Activated T-helper 1 cell treated with anti-CD3 and anti-CD28 coated beads, Interleukin-2, amount 50 U/mL, for 16 hours (primary cell): ENCODE results near the gene MUS81.
"Not testable (repeated sequence)": the region's sequence is repeated elsewhere in the genome, so short reads cannot be mapped to it uniquely, and the experiment has no call there.

ENCODE experiments used
- DNase-seq, 2 donors: peaks; one replicate each; pipeline ENCODE4 v3.0.0-alpha.2; 2020; ENCODE audit warnings: low read depth in 1 of 2, low spot score in 1 of 2

Gene MUS81

DNA sequence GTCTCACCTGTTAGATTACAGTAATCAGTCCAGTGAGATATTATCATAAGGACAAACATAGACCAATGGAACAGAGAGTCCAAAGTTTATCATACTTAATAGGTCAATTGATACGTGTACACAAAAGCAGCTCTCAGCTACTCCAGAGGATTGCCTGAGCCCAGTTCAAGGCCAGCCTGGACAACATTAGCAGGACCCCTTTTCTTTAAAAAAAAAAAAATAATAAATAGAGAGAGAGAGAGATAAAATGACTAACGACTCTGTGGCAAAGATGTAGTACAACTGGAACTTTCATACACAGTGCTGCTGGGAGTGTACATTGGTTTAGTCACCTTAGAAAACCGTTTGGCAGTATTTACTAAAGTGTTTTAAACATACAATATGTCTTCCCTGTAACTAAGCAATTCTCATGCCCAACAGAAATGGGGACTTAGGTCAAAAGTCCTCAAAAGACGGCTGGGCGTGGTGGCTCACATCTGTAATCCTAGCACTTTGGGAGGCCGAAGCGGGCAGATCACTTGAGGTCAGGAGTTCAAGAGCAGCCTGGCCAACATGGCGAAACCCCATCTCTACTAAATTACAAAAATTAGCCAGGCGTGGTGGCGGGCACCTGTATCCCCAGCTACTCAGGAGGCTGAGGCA lies 15.9 kb upstream of the MUS81 start:
- no peak for DNase-seq

DNA sequence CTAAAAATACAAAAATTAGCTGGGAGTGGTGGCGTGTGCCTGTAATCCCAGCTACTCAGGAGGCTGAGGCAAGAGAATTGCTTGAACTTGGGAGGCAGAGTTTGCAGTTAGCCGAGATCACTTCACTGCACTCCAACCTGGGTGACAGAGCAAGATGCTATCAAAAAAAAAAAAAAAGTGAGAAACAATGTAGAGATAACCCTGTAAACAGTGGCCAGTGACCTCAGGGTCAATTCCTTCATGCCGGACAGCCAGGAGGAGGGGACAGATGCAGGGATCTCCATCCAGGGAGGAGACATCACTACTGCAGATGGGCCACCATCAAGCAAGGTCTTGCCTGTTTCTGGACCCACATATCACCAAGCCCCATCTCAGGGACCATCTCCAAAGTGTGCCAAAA lies 12.5 kb upstream of the MUS81 start:
- DNase-seq = no peak

DNA sequence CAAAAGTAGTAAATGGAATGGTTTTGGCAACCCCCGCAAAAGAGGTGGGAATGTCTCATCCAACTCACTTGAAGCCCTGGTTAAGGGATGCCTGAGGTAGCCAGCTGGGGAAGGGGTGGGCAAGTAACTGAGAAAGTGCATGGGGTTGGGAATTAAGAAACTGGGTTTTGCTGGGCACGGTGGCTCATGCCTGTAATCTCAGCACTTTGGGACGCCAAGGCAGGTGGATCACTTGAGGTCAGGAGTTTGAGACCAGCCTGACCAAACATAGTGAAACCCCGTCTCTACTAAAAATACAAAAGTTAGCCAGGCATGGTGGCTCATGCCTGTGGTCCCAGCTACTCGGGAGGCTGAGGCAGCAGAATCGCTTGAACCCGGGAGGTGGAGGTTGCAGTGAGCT lies 11.5 kb upstream of the MUS81 start:
- DNase-seq = not testable (repeated sequence)

DNA sequence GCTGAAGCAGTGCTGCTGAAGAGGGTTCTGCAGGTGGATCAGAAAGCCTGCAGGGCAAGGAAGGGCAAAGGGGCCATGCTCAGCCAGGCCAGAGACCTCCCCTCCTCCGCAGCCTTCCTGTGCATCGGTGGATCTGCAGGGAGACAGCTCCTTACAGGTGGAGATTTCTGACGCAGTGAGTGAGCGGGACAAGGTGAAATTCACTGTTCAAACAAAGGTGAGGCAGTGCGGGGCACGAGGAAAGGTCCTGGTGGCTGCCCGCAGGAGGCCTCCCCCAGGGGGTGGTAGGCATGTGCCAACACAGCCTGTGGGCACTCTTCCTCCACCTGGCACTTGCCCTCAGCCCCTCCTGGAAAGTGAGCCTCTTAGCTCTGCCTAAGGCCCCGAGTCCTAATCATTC lies 10.9 kb upstream of the MUS81 start:
- no peak for DNase-seq

DNA sequence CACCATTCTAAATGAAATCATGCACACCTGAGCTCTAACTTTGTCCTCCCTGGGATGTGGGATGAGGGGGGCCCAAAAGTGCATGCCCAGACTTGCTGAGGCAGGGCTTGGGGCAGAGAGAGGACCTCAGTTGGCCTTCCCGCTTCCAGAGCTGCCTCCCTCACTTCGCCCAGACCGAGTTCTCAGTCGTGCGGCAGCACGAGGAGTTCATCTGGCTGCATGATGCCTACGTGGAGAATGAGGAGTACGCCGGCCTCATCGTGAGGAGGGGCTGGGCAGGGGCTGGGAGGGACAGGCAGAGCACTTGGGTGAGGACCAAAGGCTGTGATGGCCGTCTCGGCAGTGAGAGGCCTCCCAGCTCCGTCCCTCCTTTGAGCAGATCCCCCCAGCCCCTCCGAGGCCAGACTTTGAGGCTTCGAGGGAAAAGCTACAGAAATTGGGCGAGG lies 10.4 kb upstream of the MUS81 start:
- DNase-seq = no peak

DNA sequence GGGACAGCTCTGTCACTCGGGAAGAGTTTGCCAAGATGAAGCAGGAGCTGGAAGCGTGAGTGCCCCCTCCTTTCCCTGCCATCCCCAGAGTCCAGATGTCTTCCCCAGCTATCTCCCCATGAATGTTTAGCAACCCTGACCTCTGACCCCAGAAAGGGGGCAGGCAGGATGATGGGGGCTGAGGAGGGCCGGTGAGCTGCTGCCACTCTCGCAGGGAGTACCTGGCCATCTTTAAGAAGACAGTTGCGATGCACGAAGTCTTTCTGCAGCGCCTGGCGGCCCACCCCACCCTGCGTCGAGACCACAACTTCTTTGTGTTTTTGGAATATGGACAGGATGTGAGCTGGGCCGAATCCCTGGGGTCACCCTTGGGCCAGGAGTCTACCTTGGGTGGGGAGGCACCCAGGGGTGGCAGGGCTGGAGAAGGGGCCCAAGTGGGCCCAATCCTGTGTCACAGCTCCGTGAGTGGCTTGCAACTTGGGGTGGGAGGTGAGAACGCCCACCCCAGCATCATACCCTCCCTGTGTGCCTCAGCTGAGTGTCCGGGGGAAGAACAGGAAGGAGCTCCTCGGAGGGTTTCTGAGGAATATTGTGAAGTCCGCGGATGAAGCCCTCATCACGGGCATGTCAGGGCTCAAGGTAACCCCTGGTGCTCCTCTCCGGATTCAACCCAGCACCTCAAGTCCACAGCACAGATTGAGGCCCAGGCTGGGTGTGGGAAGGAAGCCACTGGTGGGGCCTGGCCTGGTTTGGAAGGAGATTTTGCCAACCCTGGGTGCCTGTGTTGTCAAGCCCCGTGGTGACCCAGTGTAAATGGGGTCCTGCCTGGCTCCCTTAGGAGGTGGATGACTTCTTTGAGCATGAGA lies 9.8 kb upstream of the MUS81 start:
- no peak for DNase-seq

DNA sequence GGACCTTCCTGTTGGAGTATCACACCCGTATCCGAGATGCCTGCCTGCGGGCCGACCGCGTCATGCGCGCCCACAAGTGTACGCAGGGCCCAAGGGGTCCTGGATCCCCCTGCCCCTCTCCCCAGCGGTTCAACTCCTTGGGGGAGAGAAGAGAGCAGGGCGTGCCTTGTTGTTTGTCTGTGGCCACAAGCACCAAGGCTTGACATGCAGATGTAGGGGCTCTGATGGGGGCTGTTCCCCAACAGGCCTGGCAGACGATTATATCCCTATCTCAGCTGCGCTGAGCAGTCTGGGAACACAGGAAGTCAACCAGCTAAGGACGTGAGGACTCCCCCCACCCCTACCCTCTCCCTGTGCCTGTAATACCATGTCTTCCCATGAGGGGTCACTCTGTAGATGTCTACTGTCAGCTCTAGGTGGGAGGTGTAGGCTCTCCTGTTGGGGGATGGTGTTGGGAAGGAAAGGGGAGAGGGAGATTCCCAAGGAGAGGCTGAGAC lies 9.1 kb upstream of the MUS81 start:
- no peak for DNase-seq

DNA sequence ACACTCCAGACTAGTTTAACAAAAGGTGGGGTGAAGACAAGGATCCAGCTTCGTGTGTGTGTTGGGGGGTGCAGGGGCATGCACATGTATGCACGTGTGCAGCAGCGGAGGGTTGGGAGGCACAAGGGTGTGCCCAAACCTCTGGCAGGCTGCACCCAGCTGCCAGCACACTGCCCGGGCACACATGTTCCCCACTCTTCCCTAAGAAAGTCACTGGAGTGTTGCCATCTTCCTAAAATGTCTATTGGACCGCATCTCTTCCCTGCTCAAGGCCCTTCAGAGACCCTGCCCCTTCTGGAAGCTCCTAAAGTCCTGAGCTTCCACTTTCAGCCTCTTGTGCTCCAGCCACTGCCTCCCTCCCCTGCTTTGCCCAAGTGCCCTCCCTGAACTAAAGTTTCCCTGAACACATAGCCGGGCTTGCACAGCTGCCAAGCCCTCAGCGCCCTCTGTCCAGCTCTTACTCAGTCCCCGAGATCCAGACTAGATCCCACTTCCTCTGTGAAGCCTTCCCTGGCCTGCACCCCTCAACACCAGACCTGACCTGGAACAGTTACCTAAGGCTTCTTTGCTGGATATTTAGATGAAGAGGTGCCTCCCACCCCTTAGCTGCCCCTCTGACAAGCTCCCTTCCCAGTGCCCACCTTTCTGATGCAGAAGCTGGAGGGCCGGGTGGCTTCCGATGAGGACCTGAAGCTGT lies 8.3 kb upstream of the MUS81 start:
- DNase-seq = no peak

DNA sequence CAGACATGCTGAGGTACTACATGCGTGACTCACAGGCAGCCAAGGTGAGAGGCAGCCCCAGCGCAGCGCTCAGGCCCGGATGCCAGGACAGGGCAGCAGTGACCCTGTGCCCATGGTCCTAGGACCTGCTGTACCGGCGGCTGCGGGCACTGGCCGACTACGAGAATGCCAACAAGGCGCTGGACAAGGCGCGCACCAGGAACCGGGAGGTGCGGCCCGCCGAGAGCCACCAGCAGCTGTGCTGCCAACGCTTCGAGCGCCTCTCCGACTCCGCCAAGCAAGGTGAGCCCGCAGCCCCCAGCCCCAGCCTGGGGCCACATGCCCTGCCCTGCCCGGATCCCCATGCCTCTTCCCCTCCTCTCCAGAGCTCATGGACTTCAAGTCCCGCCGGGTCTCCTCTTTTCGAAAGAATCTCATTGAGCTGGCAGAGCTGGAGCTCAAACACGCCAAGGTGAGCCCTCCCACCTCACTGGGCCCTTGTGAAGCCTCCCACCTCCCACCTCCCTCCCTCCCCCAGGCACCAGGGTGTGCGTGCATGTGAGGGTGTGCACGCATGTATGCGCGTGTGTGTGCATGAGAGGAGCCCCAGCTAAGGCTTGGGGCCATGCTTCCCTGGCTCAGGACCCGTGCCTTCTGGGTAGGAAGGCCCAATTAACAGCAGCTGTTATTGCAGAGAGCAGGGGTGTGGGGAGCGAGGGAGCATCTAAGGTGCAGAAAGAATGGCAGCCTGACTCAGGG lies 7.6 kb upstream of the MUS81 start:
- DNase-seq = no peak

DNA sequence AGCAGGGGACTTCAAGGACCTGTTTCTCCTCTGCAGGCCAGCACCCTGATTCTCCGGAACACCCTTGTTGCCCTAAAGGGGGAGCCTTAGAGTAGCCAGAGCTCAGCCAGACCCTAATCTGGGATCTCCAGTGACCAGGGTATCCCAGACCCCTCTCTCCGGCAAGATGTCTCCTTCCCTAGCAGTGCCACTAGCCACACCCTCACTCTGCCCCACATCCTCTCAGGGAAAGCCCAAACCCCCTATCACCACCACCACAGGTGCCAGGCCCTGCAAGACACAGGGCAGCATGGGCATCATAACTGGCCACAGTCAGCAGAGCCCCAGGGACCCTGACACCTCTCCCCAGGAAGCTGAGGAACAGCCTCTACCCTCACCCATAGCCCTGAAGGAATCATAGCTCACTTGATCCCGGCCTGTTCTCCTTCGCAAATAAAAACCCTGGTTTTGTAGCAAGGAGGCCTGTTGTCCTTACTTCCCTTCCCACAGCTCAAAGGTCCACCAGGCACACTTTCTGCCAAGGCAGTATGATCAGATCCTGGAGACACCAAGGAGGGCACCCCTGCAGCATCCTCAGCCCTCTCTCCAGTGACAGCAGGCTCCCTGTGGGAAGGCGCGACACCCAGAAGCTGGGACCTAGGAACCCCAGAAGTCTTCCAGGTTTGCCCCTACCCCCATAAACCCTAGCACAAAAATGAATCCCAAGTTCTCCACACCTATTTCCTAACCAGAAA lies 6.8 kb upstream of the MUS81 start:
- no peak for DNase-seq

DNA sequence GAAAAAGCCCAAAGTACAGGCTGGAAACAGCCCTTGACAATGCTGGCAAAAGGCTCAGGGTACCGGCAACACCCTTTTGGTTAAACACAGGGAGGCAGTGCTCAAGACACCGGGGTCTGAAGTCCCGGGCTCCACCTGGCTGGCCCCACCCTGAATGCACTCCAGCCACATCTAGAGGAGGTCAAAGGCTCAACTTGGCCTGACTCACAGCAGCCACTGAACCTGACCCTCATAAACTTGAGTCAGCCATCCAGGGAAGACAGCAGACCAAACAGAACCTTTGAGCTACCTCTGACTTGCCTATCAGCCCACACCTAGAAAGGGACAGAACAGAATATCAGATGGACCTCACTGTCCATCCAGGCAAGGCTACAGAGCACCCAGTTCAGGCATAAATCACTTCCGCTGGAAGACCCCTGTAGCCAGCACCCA lies 6.1 kb upstream of the MUS81 start:
- DNase-seq = no peak

DNA sequence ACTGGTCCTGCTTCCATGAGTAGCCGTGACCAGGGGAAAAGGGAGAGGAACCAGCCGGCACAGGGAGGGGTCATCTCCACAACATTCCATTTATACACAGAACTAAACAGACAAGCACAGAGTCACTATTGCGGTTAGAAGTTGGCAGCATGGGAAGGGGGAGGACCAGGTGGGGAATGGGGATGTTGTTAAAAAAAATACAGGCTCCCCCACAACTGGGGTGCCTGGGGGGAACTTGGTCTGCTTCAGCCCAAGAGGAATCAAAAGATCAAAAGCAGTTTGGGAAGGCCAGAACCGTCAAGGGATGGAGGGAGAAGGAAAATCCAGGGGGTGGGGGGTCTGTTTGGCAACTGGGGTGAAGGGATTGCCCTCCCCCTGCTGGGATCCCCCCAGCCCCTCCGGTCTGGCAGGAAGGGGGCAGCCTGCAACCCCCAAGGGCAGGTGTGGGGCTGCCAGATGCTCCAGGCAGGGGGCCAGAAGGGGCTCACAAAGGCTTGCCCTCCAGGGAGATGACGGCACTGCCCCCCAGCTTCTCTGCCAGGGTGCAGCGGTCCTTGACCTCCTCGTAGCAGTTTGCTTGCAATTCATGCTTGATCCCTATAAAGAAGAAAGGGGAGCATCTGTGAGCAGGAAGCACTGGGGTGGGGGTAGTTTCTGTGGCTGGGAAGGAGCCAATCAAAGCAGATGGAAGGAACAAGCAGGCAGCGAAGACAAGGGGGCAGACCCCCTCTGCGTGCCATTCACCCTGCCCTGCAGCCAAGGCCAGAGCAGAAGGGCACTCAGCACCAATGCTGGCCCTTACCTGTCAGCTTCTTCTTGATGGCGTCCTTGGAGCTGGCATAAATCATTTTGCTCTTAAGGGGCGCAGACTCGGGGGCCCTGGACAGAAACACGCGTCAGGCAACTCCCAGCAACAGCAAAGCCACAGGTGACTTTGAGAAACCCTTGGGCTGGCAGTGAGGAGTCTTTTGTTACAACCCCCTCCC lies 5.1 kb upstream of the MUS81 start:
- no peak for DNase-seq

DNA sequence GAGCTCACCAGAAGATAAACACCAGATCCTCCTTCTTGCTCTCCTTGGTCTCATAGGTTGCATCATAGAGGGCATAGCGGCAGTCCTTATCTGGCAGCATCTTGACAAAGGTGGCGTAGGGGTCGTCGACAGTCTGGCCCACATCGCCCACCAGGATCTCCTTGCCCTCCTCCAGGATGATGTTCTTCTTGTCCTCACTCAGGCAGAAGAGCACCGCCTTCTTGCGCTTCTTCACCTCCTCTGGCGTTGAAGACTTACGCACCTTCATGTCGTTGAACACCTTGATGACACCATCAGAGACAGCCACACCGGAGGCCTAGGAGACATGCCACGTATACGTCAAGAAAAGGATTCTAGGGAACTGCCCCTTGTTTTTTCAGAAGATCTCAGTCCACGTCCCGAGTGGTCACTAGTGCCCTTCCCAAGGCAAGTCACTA lies 4.3 kb upstream of the MUS81 start:
- no peak for DNase-seq

DNA sequence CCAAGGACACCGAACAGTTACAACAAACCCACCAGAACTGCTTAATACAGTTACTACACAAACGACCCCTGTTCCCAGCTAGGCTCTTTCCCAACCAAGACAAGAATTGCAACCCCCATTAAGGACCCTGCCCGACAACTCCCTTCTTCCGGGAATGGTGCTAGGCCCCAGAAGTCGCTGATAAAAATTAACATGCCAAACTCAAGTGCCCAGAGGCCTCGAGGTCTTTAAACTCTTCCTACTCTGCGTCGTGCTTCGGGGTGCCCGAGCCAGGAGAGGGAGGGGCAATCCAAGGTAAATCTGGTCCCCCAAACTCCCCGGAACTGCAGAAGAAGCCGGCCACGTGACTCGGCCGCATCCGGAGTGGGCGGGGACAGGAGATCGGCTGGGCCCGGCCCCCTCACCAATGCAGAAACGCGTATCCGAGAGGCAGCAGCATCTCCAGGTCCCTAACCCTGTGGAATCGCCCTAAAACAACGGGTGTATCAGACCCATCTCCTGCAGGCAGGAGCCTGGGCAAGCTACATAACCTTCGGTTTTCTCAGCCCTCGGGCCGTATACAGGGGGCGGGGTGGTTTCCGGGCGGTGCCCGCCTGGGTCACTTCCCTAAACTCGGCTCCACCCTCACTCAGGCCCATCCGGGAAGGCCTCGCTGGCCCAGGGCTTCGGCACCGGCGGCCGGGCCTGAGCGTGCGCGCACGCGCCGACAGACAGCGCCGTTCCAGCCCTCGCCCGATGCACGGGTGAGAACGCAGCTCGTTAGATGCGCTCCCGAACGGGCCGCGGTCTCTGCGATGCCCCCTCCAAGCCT lies 3.3 kb upstream of the MUS81 start:
- DNase-seq = peak; percentile 75 to 76

DNA sequence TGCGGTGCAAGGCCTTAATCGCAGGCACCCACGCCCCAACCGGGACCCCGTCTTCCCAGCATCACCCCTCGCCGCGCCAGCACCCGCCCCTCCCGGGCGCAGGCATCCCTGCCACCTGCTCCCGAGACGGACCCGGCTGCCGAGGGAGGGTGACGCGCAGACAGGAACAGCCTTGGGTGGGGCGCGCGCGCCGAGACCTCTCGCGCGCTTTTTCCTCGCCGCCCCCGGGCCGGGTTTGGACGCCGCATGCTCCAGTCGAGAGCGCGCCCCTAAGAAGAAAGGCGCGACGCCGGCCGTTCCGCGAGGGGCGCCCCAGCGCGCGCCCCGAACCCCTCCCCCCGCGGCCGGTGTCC lies 2.8 kb upstream of the MUS81 start:
- DNase-seq = peak; percentile 52 to 53

DNA sequence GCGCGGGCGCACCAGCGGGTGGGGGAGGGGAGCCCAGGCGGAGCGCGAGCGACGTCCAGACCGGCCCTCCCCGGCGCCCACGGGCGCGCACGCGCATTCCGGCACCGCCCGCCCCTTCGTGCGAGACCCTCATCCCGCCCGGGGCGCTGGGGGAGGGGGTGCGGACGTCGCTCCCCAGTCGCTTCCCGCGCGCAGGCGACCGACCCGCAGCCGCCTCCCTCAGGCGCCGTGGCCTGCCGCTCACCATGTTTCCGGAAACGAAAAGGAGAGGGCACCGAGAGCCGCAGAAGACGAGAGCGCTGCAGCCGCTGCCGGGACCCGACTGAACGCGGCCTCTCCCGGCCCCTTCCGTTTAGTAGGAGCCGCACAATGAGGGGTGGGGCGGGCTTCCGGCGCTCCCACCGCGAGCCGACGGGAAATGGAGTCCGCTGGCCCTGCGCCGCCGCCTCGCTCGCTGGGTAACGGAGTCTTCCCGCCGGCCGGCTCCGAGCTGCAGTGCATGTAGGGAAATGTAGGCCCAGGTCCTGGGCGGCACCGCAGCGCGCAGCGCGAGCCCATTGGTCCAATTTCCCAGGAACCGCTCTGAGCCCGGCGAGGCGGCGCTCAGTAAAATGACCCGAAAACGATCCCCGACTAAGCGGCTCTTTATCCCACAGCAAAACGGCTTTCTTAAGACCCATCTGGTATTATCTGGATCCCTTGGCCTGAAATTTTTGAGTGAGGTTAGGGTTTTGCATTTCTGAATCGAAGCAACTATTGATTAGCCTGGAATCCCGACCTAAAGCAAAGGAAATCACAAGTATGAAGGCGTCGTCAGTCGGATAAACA lies 2.2 kb upstream of the MUS81 start, which contains the start of gene CFL1:
CFL1 (minus strand) TSS at position 328 of the 828 bp plus-strand sequence; CDS start at position 247, 81 bp downstream.
- DNase-seq = peak; percentile 93 to 97

DNA sequence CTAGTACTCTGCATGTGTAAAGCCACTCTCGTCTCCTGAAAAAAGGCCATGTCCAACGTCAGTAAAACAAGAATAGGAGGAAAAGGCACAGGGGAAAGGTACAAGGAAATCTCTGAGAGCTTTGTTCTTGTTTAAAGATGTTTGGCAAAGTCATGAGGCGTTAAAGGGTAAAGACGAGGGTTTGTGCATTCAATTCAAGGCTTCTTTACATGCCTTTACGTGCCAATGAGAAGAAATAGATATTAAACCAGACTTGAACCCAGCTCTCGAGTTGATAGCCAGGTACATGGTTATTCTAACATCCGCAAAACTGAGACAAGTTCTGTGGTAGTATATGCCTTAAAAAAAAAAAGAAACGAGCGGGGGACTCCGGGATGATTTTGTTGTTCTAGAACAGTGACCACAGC lies 1.5 kb upstream of the MUS81 start:
- no peak for DNase-seq
